K562 (cell line): ENCODE data around the gene SCTR. TPM values are rescaled to one million over a fixed set of nuclear protein-coding genes. Genes with fewer than 3 reads are reported as not detected.

Experiments
- ATAC-seq: fragments of 200-7000 bp; cut with Tn5 transposase; 3 replicates; pipeline ENCODE4 v1.9.1; 2020; ENCODE audit warnings: moderate library complexity
- BruUV-seq: library from RNA; stranded (reverse); fragments of 400-500 nt; replicated peaks from 2 replicates; lab custom pipeline; 2021; lab: Mats Ljungman, UMichigan
- CTCF ChIA-PET: fragments of 300-600 bp; formaldehyde crosslinking; extraction: SDS; loops from one replicate; lab custom pipeline; 2021; ENCODE audit warnings: low intra/inter-chr PET ratio; lab: Yijun Ruan, JAX
- POLR2A ChIA-PET: fragments of 300-600, 350-650 bp; sonication (Branson Sonifier 250); formaldehyde crosslinking; extraction: SDS; loops from one replicate; lab custom pipeline; 2021; ENCODE audit warnings: antibody characterized with exemption, inconsistent platforms; lab: Yijun Ruan, JAX
- DNase-seq, 4 experiments: peaks; one replicate each; pipeline versions ENCODE4 v3.0.0 to v3.0.0-alpha.2; 2011 to 2018; ENCODE audit warnings: low spot score in 3 of 4, mixed read lengths in 3 of 4; ENCODE audit errors: extremely low read depth in 1 of 4
- FAIRE-seq: peaks from 2 replicates; lab custom pipeline; 2011; peaks lifted over from hg19 to GRCh38; lab: Jason Lieb, UNC
- H2AFZ ChIP-seq: 2 replicates; pipeline ENCODE4 v1.6.0; 2011; ENCODE audit warnings: low read depth, low read length, control low read depth, inconsistent platforms
- H3K27ac ChIP-seq: fragments of 200-600 bp; 3 replicates; pipeline ENCODE4 v1.8.0; 2011; ENCODE audit warnings: low read depth, mild to moderate bottlenecking, control low read depth, inconsistent platforms, low read length, moderate library complexity, mixed read lengths; ENCODE audit errors: extremely low read depth
- H3K27me3 ChIP-seq, 2 experiments: fragments of 300-600 bp in 1 of 2; 2 replicates in 1 of 2; 3 replicates in 1 of 2; pipeline versions ENCODE4 v1.6.0 to v1.8.0; 2011; ENCODE audit warnings: inconsistent platforms in 2 of 2, low read length in 2 of 2, mild to moderate bottlenecking in 1 of 2, mixed read lengths in 1 of 2, moderate library complexity in 1 of 2; ENCODE audit not compliant: control insufficient read depth in 2 of 2, insufficient read depth in 2 of 2
- H3K36me3 ChIP-seq: fragments of 300-600 bp; 3 replicates; pipeline ENCODE4 v1.8.0; 2011; ENCODE audit warnings: mild to moderate bottlenecking, low read length, inconsistent platforms; ENCODE audit not compliant: control insufficient read depth, insufficient read depth
- H3K4me1 ChIP-seq, 2 experiments: fragments of 200-600 bp in 1 of 2; replicated peaks in 1 of 2; 2 replicates in 1 of 2; 3 replicates in 1 of 2; pipeline versions ENCODE4 v1.5.1 to v1.8.0; 2011; ENCODE audit warnings: inconsistent platforms in 2 of 2, low read length in 2 of 2, mild to moderate bottlenecking in 1 of 2, mixed read lengths in 1 of 2, moderate library complexity in 1 of 2; ENCODE audit not compliant: control insufficient read depth in 2 of 2, insufficient read depth in 2 of 2
- H3K4me2 ChIP-seq: 2 replicates; pipeline ENCODE4 v1.6.1; 2011; ENCODE audit warnings: low read length, control low read depth, inconsistent platforms, mixed read lengths; ENCODE audit not compliant: insufficient read depth
- H3K4me3 ChIP-seq: fragments of 200-600 bp; sonication (generic), shearing (Covaris generic); 2 replicates; pipeline ENCODE4 v1.5.1; 2016; ENCODE audit warnings: control low read depth, inconsistent platforms
- H3K79me2 ChIP-seq: fragments of 200-600 bp; 3 replicates; pipeline ENCODE4 v1.8.0; 2011; ENCODE audit warnings: low read length, inconsistent platforms; ENCODE audit not compliant: control insufficient read depth, insufficient read depth
- H3K9ac ChIP-seq, 2 experiments: 2 replicates each; pipeline versions ENCODE4 v1.6.0 to v1.6.1; 2011; ENCODE audit warnings: low read depth in 2 of 2, low read length in 2 of 2, control low read depth in 1 of 2, inconsistent platforms in 1 of 2, mild to moderate bottlenecking in 1 of 2, mixed read lengths in 1 of 2; ENCODE audit not compliant: insufficient read depth in 1 of 2
- H3K9me1 ChIP-seq: one replicate; pipeline ENCODE4 v1.6.0; 2011; ENCODE audit warnings: inconsistent platforms, mild to moderate bottlenecking, low read length, moderate library complexity; ENCODE audit not compliant: control insufficient read depth, insufficient read depth
- H3K9me3 ChIP-seq: replicated peaks from 2 replicates; pipeline ENCODE4 v1.5.1; 2011; ENCODE audit warnings: low read depth, low read length, inconsistent platforms; ENCODE audit not compliant: control insufficient read depth, insufficient read depth
- H4K20me1 ChIP-seq: replicated peaks from 2 replicates; pipeline ENCODE4 v1.6.1; 2011; ENCODE audit warnings: low read length, inconsistent platforms, mixed read lengths; ENCODE audit not compliant: control insufficient read depth, insufficient read depth
- BCOR ChIP-seq: fragments of 450-650 bp; IDR thresholded peaks from 2 replicates; pipeline ENCODE4 v1.6.1; 2016
- CBX5 ChIP-seq: IDR thresholded peaks from 2 replicates; pipeline ENCODE4 v1.6.1; 2014; ENCODE audit warnings: low read depth, borderline replicate concordance
- CHD1 ChIP-seq: fragments of 200-600 bp; sonication (generic); IDR thresholded peaks from one replicate; pipeline ENCODE4 v1.6.1; 2012; ENCODE audit warnings: mild to moderate bottlenecking, moderate library complexity, low read length, inconsistent platforms
- CHD4 ChIP-seq: fragments of 200-600 bp; sonication (generic); IDR thresholded peaks from 3 replicates; pipeline ENCODE4 v1.6.1; 2012; ENCODE audit warnings: low read depth, mild to moderate bottlenecking, mixed read lengths, low read length, inconsistent platforms; ENCODE audit not compliant: insufficient read depth, insufficient replicate concordance, poor library complexity, severe bottlenecking
- ESRRA ChIP-seq: fragments of 450-650 bp; IDR thresholded peaks from 2 replicates; pipeline ENCODE4 v1.6.1; 2014; ENCODE audit warnings: low read depth, mild to moderate bottlenecking, moderate library complexity, borderline replicate concordance
- EZH2 ChIP-seq: IDR thresholded peaks from 2 replicates; pipeline ENCODE4 v1.6.1; 2012; ENCODE audit warnings: low read depth, mild to moderate bottlenecking, inconsistent platforms, low read length, borderline replicate concordance
- KDM1A ChIP-seq, 2 experiments: fragments of 450-650 bp; IDR thresholded peaks; 2 replicates each; pipeline ENCODE4 v1.6.1; 2016; ENCODE audit warnings: mild to moderate bottlenecking in 2 of 2
- NFE2 ChIP-seq: IDR thresholded peaks from 2 replicates; pipeline ENCODE4 v1.6.1; 2014; ENCODE audit warnings: antibody characterized with exemption, low read depth
- PHF20 ChIP-seq: fragments of 450-650 bp; IDR thresholded peaks from 2 replicates; pipeline ENCODE4 v1.6.1; 2018; ENCODE audit not compliant: partially characterized antibody
- RBM25 ChIP-seq: fragments of 200-400 bp; formaldehyde crosslinking; IDR thresholded peaks from 2 replicates; pipeline ENCODE4 v1.6.1; 2018; ENCODE audit warnings: low read length, low read depth, moderate library complexity; ENCODE audit not compliant: severe bottlenecking
- RCOR1 ChIP-seq, 2 experiments: IDR thresholded peaks; 2 replicates each; pipeline ENCODE4 v1.6.1; 2012; ENCODE audit warnings: low read depth in 2 of 2, low read length in 2 of 2, borderline replicate concordance in 1 of 2, improper control_type of control experiment in 1 of 2
- STAT6 ChIP-seq: sonication (generic); formaldehyde crosslinking; IDR thresholded peaks from 2 replicates; pipeline ENCODE4 v1.8.1; 2023; ENCODE audit warnings: mild to moderate bottlenecking, missing genetic modification reagents
- ZNF398 ChIP-seq: fragments of 250-450 bp; sonication (Bioruptor Pico); IDR thresholded peaks from 2 replicates; pipeline ENCODE4 v1.8.0; 2021; ENCODE audit warnings: moderate library complexity, mild to moderate bottlenecking, inconsistent platforms
- ZNF785 ChIP-seq: fragments of 250-450 bp; sonication (Bioruptor Pico); IDR thresholded peaks from 2 replicates; pipeline ENCODE4 v1.4.0; 2020; ENCODE audit warnings: mild to moderate bottlenecking
- WGBS: fragments of 100-300 bp; shearing (Covaris generic); methylation state at CpG from one replicate; pipeline ENCODE4 v1.1.6; 2016; ENCODE audit warnings: low coverage, mixed read lengths; ENCODE audit not compliant: insufficient coverage; ENCODE audit errors: missing lambda C conversion rate; 5-methylcytosine and 5-hydroxymethylcytosine counted together
- in situ Hi-C: fragments of 300-500 bp; cut with MboI; formaldehyde crosslinking; loops from 4 replicates; pipeline ENCODE4 v1.15.0; 2018; ENCODE audit warnings: inconsistent platforms, mixed read lengths
- intact Hi-C: fragments of 100-400 bp; cut with micrococcal nuclease; formaldehyde crosslinking; loops from 2 replicates; pipeline ENCODE4 v1.14.2; 2022
- polyA plus RNA-seq, 8 experiments: library from polyadenylated mRNA; depleted of rRNA in 4 of 8; stranded (reverse) in 5 of 8; unstranded in 3 of 8; fragments of >200 nt; fragmentation: Nextera tagmentation in 2 of 8; fragmentation: Illumina TruSeq in 1 of 8; extraction: Ambion mirVana in 2 of 8; extraction: Trizol in 1 of 8; gene quantifications; 2 replicates each; pipeline versions ENCODE4 v1.2.1 to v1.2.3, GENCODE V29; 2011 to 2014; ENCODE audit warnings: inconsistent platforms in 1 of 8, missing spikeins in 1 of 8
- total RNA-seq, 7 experiments: library from RNA; depleted of rRNA in 6 of 7; stranded (reverse); fragments of >200 nt in 6 of 7; fragmentation: Illumina TruSeq in 2 of 7; extraction: Trizol in 2 of 7; gene quantifications; 2 replicates each; pipeline versions ENCODE4 v1.2.1 to v1.2.3, GENCODE V29; 2011 to 2021; ENCODE audit warnings: low replicate concordance in 1 of 7

SCTR gene
- total and polyA plus RNA-seq, 9 of the 15 experiments (the other 6 are each of a cell fraction or from before 2014, with no cell fraction given): not detected

- FAIRE-seq (no peak), ATAC-seq (no peak), DNase-seq (no peak)
- in situ Hi-C loops: no loop called here
- 0% methylated on average over 11 of the region's 11 CpGs for WGBS
- Histone ChIP-seq H3K36me3 (no peaks in the 10 kb centered on the region), H4K20me1 (peaks cover 18% of the 10 kb centered on the region; the same call in 1 of the 2 replicates), H3K79me2 (no peaks in the 10 kb centered on the region), H3K4me1 (peaks cover 4 to 9% of the 10 kb centered on the region in 2 experiments; a peak in 3 of 5 replicates), H3K4me3 (no peak overlapping the region), H3K9me1 (no peaks in the 10 kb centered on the region), H3K27ac (no peak overlapping the region), H3K9me3 (no peaks in the 10 kb centered on the region), H3K4me2 (no peak overlapping the region), H3K9ac (no peak overlapping the region), H3K27me3 (peaks cover 17 to 79% of the 10 kb centered on the region in 2 experiments), H2AFZ (no peak overlapping the region)
- intact Hi-C loops: no loop called here
- no TSS peak for BruUV-seq
- ChIA-PET CTCF (no interaction called here), POLR2A (no interaction called here)
- peak; percentile 60; the same call in 1 of the 2 replicates for TF ChIP-seq ESRRA
- 0 out of 4 replicates have a peak, but pooled peaks of 1 of the 2 experiments have one; percentile 49 for TF ChIP-seq RCOR1 (IDR thresholded peaks at IDR 0.05; ENCODE audit: borderline replicate concordance in 1 of 2, low read depth in 2 of 2, low read length in 2 of 2)
- 0 out of 2 replicates have a peak, but pooled peaks have one; percentile 26 for TF ChIP-seq BCOR
- no peak for TF ChIP-seq ZNF785
- TF ChIP-seq CHD1: no peak
- TF ChIP-seq PHF20: no peak
- TF ChIP-seq RBM25: peak; percentile 93
- 0 out of 4 replicates have a peak, but pooled peaks have one; percentile 15 to 18 for TF ChIP-seq KDM1A (IDR thresholded peaks at IDR 0.05)
- TF ChIP-seq ZNF398: no peak
- peak; percentile 69 for TF ChIP-seq CHD4
- TF ChIP-seq NFE2: no peak
- no peak for TF ChIP-seq STAT6 (CRISPR knock-in tag)
- TF ChIP-seq EZH2: no peak
- no peak for TF ChIP-seq CBX5
Measured at GRCh38 chr2:119483896-119484718, 40.2 kb downstream of the SCTR start.
